ENCODE measurements around the gene TRIM66. TPM values are rescaled to one million over a fixed set of nuclear protein-coding genes. Genes with fewer than 3 reads are reported as not detected.

Gene TRIM66
- total and polyA plus RNA-seq, 2 of the 8 experiments (the other 6 are each of a cell fraction or from before 2014, with no cell fraction given), result 3.1 to 3.5 TPM

- no peak for TF ChIP-seq KDM1A (IDR thresholded peaks at IDR 0.05; ENCODE audit: borderline replicate concordance, low read length)
- TF ChIP-seq RFX5 (IDR thresholded peaks at IDR 0.05; ENCODE audit: borderline replicate concordance, low read depth, low read length), result no peak
- no peak for TF ChIP-seq RNF2 (IDR thresholded peaks at IDR 0.05; ENCODE audit: borderline replicate concordance, low read depth, low read length, missing control alignments, poor library complexity, severe bottlenecking)
- TF ChIP-seq TAF7 (optimal IDR thresholded peaks at IDR 0.05; ENCODE audit: borderline replicate concordance, low read depth, low read length), result no peak
- no peak for TF ChIP-seq ASH2L (IDR thresholded peaks at IDR 0.05; ENCODE audit: low read length)
- TF ChIP-seq PHF8 (conservative IDR thresholded peaks at IDR 0.05; ENCODE audit: low read depth, low read length), result no peak
Measured at GRCh38 chr11:8706673-8707432, 24.4 kb upstream of the TRIM66 start (continued).
